GM10266 (cell line): ENCODE data around the gene HMGCL.
A peak's percentile ranks its signal among the peaks of the same experiment; 100 is the strongest.

Experiments
- DNase-seq: peaks from one replicate; pipeline ENCODE4 v3.0.0; 2012; ENCODE audit errors: extremely low spot score
- TF ChIP-seq, protein P1 (sequence below): IDR thresholded peaks from 2 replicates; pipeline ENCODE4 v1.5.1; 2012; ENCODE audit warnings: mild to moderate bottlenecking, low read depth; ENCODE audit not compliant: control insufficient read depth, insufficient read depth; ENCODE audit errors: missing control alignments

HMGCL gene

DNA sequence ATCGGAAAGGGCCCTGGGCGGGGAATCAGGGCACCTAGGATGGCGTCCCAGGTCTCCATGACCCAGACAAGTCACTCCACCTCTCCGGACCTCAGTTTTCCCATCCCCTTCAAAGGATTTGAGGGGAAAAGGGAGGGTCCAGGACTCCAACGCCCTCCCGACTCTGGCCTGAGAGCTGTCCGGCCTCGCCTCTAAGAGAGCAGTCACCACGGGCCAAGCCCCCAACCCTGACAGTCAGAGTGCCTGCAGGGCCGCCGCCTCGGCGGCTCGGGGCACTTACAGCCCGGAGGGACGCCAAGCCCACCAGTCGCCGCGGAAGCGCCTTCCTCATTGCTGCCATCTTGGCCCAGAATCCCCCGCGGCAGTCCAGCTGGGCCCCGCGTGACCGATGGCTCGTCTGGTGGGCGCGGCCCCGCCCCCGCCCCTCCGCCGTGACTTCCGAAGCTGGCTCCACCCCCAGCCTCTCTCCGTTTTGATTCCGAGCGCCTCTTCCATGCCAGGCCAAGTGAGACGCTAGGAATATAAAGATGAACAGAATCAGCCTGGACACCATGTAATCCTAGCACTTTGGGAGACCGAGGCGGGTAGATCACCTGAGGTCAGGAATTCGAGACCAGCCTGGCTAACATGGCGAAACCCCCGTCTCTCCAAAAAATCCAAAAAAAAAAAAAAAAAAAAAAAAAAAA lies at the start of gene HMGCL:
Gene HMGCL (minus strand): TSS at position 354 of the 686 bp plus-strand sequence. CDS start 14 bp downstream, at position 340.
- peak; percentile 92 for DNase-seq
- TF ChIP-seq, protein P1, sequence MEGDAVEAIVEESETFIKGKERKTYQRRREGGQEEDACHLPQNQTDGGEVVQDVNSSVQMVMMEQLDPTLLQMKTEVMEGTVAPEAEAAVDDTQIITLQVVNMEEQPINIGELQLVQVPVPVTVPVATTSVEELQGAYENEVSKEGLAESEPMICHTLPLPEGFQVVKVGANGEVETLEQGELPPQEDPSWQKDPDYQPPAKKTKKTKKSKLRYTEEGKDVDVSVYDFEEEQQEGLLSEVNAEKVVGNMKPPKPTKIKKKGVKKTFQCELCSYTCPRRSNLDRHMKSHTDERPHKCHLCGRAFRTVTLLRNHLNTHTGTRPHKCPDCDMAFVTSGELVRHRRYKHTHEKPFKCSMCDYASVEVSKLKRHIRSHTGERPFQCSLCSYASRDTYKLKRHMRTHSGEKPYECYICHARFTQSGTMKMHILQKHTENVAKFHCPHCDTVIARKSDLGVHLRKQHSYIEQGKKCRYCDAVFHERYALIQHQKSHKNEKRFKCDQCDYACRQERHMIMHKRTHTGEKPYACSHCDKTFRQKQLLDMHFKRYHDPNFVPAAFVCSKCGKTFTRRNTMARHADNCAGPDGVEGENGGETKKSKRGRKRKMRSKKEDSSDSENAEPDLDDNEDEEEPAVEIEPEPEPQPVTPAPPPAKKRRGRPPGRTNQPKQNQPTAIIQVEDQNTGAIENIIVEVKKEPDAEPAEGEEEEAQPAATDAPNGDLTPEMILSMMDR = no peak

DNA sequence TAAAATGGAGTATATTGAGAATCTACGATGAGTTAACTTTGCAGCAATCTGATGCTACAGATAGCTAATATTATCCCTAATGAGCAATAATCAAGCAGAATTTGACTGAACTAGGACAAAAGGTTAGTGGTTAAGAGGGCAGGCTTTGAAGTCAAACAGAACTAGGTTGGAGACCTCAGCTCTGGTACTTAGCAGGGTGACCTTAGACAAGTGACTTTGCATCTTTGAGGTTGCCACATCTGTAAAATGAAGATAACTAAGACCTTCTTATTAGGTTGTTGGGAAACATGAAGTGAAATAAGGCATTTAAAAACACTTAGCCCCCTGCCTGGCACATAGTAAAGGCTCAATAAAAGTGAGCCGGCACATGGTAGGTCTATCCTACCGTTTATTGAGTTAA lies 47.2 kb upstream of the HMGCL start:
- no peak for DNase-seq
- TF ChIP-seq, protein P1 = no peak

DNA sequence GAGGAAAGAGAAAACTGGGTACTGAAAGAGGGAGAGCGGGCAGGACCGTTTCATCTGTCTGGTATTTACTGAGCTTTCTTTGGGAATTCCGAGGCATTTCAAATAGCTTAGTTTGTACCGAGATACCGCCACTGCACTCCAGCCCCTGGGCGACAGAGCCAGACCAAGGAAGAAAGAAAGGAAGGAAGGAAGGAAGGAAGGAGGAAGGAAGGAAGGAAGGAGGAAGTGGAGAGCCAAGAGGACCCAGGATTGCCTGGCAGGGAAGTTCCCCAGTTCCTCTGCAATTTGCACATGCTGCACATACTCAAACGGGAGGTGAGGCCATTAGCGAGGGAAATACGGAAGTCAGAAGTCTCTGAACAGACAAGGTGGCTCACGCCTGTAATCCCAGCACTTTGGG lies 43.8 kb upstream of the HMGCL start:
- no peak for DNase-seq
- TF ChIP-seq, protein P1 = no peak

DNA sequence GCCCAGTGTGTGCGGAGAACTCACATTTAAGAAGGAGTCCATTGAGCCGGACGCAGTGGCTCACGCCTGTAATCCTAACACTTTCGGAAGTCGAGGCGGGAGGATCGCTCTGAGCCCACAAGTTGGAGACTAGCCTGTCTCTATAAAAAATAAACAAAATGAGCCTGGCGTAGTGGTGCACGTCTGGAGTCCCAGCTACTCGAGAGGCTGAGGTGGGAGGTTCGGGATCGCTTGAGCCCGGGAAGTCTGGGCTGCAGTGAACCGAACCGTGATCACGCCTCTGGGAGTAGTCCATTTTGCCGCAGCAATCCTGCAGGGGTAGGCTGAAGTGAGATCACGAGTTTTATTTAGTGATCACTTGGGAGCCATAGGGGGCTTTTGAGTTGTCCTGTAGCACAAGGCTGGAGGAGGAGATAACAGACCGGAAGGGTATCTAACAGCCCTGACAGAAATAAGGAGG lies 43.4 kb upstream of the HMGCL start:
- no peak for DNase-seq
- TF ChIP-seq, protein P1 = no peak

DNA sequence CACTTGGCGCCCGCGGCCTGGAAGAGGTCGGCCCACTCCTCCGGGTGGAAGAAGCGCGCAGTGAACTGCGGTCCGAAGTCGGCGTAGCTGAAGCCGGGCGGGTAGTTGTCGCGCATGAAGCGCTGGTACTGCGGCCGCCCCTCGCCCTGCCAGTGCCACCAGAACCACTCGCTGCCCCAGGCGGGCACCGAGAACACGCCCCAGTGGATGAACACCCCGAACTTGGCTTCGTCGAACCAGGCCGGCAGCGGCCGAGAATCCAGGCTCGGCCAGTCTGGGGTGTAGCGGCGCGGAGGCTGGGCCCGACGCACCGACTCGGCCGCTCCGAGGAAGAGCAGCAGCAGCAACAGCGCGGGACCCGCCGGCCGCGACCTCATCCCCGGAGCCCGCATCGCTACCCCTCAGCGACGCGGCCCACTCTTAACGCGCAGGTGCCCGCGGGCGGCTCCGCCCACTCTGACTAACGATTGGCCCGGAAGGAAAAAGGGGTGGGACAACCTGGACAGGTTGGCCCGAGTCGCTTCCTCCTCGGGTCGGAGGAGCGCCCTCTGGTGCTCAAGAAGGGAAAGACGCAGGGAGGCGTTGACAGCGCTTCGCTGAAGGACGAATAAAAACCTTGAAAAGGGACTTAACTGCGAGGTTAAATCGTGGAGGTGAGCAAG lies 42.8 kb upstream of the HMGCL start, which contains the start of gene FUCA1:
Gene FUCA1 (minus strand): TSS at position 396 of the 662 bp plus-strand sequence. CDS start 4 bp downstream, at position 392.
- peak; percentile 98 for DNase-seq
- TF ChIP-seq, protein P1 = peak; percentile 93

DNA sequence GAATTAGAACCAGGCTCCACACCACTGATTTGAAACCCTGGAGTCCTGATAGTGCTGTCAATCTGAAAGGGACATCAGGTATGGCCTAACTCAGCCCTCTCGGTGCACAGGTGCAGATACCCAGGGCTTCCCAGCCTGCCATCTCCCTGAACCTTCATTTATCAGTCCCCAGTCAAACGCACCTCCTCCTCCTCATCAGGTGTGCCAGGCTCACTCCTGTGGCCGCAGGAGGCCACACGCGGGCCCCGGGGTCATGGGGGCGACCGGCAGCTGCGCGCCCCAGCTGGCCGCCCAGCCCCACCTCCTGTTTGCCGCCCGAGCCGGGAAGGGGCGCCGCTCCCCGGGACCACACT lies 42.3 kb upstream of the HMGCL start:
- TF ChIP-seq, protein P1 = no peak
- no peak for DNase-seq

DNA sequence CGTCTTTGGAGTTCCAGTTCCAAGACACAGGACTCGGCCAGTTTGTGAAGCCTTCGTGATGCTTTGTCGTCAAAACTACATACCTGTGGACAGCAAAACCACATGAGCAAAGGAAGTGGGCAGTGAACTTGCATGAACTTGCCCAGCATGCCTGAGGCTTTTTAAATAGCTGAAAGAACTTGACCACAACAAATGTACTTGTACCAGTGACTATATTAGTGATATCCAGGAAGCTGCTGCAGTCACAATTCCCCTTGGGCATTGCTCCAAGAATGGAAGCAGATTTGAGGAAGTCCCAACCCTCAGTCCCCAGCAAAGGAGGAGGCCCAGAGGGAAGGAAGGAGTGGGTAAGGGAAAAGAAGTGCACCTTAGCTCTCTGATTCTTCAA lies 40.3 kb upstream of the HMGCL start:
- TF ChIP-seq, protein P1 = no peak
- DNase-seq = no peak
